ENCODE data around the gene DNMT1. TPM values are rescaled to one million over a fixed set of nuclear protein-coding genes. Genes with fewer than 3 reads are reported as not detected.

Gene DNMT1
- total and polyA plus RNA-seq, 2 donors (not counting 1 experiment from before 2014, with no cell fraction given): 53.0 to 119 TPM

DNA sequence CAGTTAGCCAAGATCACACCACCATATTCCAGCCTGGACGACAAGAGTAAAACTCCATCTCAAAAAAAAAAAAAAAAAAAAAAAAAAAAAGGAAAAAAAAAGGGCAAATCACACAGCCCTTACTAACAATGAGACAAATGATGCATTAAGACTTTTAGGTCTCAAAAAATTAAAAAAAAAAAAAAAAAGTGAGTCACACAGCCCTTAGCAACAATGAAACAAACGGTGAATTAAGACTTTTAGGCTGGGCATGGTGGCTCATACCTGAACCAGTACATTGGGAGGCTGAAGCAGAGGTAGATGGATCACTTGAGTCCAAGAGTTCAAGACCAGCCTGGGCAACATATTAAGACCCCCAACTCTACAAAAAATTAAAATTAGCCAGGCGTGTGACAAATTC, 42.7 kb downstream of the DNMT1 start:
- POLR2A ChIA-PET: no interaction called here
- H3K27ac Mint-ChIP-seq: no peak overlapping the region
- CTCF ChIA-PET: no interaction called here

DNA sequence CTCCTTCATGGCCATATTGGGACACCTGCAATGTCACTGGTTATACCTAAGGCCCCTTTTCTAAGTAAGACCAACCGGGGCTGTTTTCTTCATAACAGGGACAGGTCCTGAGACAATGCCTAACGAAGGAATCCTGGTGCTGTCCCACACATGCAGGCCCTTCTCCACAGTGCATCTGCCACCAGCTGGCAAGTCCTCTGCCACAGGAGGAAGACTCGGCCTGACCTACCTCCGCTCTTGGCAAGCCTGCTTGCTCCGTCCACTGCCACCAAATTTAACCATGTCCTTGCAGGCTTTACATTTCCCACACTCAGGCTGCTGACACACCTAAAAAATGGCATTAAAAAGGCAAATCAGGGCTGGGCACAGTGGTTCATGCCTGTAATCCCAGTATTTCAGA, 43.2 kb downstream of the DNMT1 start:
- 96% methylated on average over 5 of the region's 5 CpGs for WGBS (ENCODE audit: insufficient coverage)
- POLR2A ChIA-PET: no interaction called here
- no peak for ATAC-seq (ENCODE audit: low read depth)

More for the DNA sequence above, 42.7 kb downstream of the DNMT1 start:
- no peaks in the 10 kb centered on the region for H3K4me1 Mint-ChIP-seq
- H3K27me3 ChIP-seq (replicated peaks in 1 of 4; ENCODE audit: control extremely low read depth in 1 of 4, control insufficient read depth in 3 of 4, insufficient read depth in 4 of 4, low read length in 3 of 4): no peaks in the 10 kb centered on the region
- peaks cover 4 to 73% of the 10 kb centered on the region in 2 experiments for H3K36me3 ChIP-seq (replicated peaks in 1 of 2; ENCODE audit: control extremely low read depth in 1 of 2, control insufficient read depth in 1 of 2, extremely low read depth in 1 of 2, insufficient read depth in 2 of 2, low read length in 1 of 2)
- DNase-seq (no peak), ATAC-seq (ENCODE audit: low read depth) (no peak)
- no peak overlapping the region for H3K9ac ChIP-seq (ENCODE audit: low read length)
- intact Hi-C loops (cut with micrococcal nuclease): no loop called here
- H3K4me3 ChIP-seq (ENCODE audit: control extremely low read depth in 1 of 5, extremely low read depth in 1 of 5, insufficient read depth in 1 of 5, low read depth in 2 of 5, low read length in 4 of 5): no peak overlapping the region
- WGBS (ENCODE audit: insufficient coverage): 100% methylated on average over 1 of the region's 3 CpGs
- no peaks in the 10 kb centered on the region for H3K9me3 ChIP-seq (ENCODE audit: control extremely low read depth in 1 of 3, control insufficient read depth in 2 of 3, insufficient read depth in 1 of 3, low read length in 2 of 3)
- H3K4me1 ChIP-seq (ENCODE audit: control insufficient read depth in 2 of 2, insufficient read depth in 2 of 2, low read length in 2 of 2): no peaks in the 10 kb centered on the region
- no peak overlapping the region for H2AFZ ChIP-seq (ENCODE audit: insufficient read depth, low read depth, low read length, poor library complexity, severe bottlenecking)
- H3K4me2 ChIP-seq (replicated peaks; ENCODE audit: low read depth, low read length, poor library complexity, severe bottlenecking): no peak overlapping the region
- H3K4me3 Mint-ChIP-seq: no peak overlapping the region
- H3K79me2 ChIP-seq (ENCODE audit: control insufficient read depth, insufficient read depth, low read length): no peaks in the 10 kb centered on the region
- no peak overlapping the region for H3K27ac ChIP-seq (ENCODE audit: low read length in 2 of 2)
- no peaks in the 10 kb centered on the region for H4K20me1 ChIP-seq (ENCODE audit: control insufficient read depth, insufficient read depth, low read length, poor library complexity, severe bottlenecking)
- H3K9me3 Mint-ChIP-seq (ENCODE audit: insufficient read depth): no peaks in the 10 kb centered on the region
- TF ChIP-seq EZH2 (IDR thresholded peaks at IDR 0.05; ENCODE audit: borderline replicate concordance, insufficient read depth, low read depth, low read length, poor library complexity, severe bottlenecking): no peak
- TF ChIP-seq, protein P1, sequence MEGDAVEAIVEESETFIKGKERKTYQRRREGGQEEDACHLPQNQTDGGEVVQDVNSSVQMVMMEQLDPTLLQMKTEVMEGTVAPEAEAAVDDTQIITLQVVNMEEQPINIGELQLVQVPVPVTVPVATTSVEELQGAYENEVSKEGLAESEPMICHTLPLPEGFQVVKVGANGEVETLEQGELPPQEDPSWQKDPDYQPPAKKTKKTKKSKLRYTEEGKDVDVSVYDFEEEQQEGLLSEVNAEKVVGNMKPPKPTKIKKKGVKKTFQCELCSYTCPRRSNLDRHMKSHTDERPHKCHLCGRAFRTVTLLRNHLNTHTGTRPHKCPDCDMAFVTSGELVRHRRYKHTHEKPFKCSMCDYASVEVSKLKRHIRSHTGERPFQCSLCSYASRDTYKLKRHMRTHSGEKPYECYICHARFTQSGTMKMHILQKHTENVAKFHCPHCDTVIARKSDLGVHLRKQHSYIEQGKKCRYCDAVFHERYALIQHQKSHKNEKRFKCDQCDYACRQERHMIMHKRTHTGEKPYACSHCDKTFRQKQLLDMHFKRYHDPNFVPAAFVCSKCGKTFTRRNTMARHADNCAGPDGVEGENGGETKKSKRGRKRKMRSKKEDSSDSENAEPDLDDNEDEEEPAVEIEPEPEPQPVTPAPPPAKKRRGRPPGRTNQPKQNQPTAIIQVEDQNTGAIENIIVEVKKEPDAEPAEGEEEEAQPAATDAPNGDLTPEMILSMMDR (IDR thresholded peaks at IDR 0.05): no peak
- no peaks in the 10 kb centered on the region for H3K27me3 Mint-ChIP-seq

More for the DNA sequence above, 43.2 kb downstream of the DNMT1 start:
- Histone ChIP-seq H3K27ac (ENCODE audit: low read length in 2 of 2) (no peak overlapping the region), H3K36me3 (replicated peaks in 1 of 2; ENCODE audit: control extremely low read depth in 1 of 2, control insufficient read depth in 1 of 2, extremely low read depth in 1 of 2, insufficient read depth in 2 of 2, low read length in 1 of 2) (peaks cover 4 to 74% of the 10 kb centered on the region in 2 experiments), H4K20me1 (ENCODE audit: control insufficient read depth, insufficient read depth, low read length, poor library complexity, severe bottlenecking) (no peaks in the 10 kb centered on the region), H3K4me3 (ENCODE audit: control extremely low read depth in 1 of 5, extremely low read depth in 1 of 5, insufficient read depth in 1 of 5, low read depth in 2 of 5, low read length in 4 of 5) (no peak overlapping the region), H3K9ac (ENCODE audit: low read length) (no peak overlapping the region), H3K4me2 (replicated peaks; ENCODE audit: low read depth, low read length, poor library complexity, severe bottlenecking) (no peak overlapping the region), H3K79me2 (ENCODE audit: control insufficient read depth, insufficient read depth, low read length) (no peaks in the 10 kb centered on the region), H3K27me3 (replicated peaks in 1 of 4; ENCODE audit: control extremely low read depth in 1 of 4, control insufficient read depth in 3 of 4, insufficient read depth in 4 of 4, low read length in 3 of 4) (no peaks in the 10 kb centered on the region), H3K4me1 (ENCODE audit: control insufficient read depth in 2 of 2, insufficient read depth in 2 of 2, low read length in 2 of 2) (no peaks in the 10 kb centered on the region), H3K9me3 (ENCODE audit: control extremely low read depth in 1 of 3, control insufficient read depth in 2 of 3, insufficient read depth in 1 of 3, low read length in 2 of 3) (no peaks in the 10 kb centered on the region), H2AFZ (ENCODE audit: insufficient read depth, low read depth, low read length, poor library complexity, severe bottlenecking) (no peak overlapping the region)
- no peak for DNase-seq
- Mint-ChIP-seq H3K9me3 (ENCODE audit: insufficient read depth) (no peaks in the 10 kb centered on the region), H3K4me1 (no peaks in the 10 kb centered on the region), H3K27ac (no peak overlapping the region), H3K27me3 (no peaks in the 10 kb centered on the region), H3K4me3 (no peak overlapping the region)
- intact Hi-C loops (cut with micrococcal nuclease): no loop called here
- no peak for TF ChIP-seq EZH2 (IDR thresholded peaks at IDR 0.05; ENCODE audit: borderline replicate concordance, insufficient read depth, low read depth, low read length, poor library complexity, severe bottlenecking)
- TF ChIP-seq, protein P1 (IDR thresholded peaks at IDR 0.05): no peak
- CTCF ChIA-PET: no interaction called here
